Measurements from ENCODE around the gene B3GLCT.

- TF ChIP-seq CTCF (IDR thresholded peaks at IDR 0.05; ENCODE audit: insufficient read depth, low read depth, low read length) (no peak), EZH2 (IDR thresholded peaks at IDR 0.05; ENCODE audit: insufficient read depth, low read length) (no peak)
Measured at GRCh38 chr13:31168166-31168565, 31.6 kb upstream of the B3GLCT start.

Data from astrocyte (in vitro differentiated cells and primary cell).